ENCODE results near the gene KRTAP9-7.
"Not testable (repeated sequence)": the region's sequence is repeated elsewhere in the genome, so short reads cannot be mapped to it uniquely, and the experiment has no call there.

The KRTAP9-7 gene

DNA sequence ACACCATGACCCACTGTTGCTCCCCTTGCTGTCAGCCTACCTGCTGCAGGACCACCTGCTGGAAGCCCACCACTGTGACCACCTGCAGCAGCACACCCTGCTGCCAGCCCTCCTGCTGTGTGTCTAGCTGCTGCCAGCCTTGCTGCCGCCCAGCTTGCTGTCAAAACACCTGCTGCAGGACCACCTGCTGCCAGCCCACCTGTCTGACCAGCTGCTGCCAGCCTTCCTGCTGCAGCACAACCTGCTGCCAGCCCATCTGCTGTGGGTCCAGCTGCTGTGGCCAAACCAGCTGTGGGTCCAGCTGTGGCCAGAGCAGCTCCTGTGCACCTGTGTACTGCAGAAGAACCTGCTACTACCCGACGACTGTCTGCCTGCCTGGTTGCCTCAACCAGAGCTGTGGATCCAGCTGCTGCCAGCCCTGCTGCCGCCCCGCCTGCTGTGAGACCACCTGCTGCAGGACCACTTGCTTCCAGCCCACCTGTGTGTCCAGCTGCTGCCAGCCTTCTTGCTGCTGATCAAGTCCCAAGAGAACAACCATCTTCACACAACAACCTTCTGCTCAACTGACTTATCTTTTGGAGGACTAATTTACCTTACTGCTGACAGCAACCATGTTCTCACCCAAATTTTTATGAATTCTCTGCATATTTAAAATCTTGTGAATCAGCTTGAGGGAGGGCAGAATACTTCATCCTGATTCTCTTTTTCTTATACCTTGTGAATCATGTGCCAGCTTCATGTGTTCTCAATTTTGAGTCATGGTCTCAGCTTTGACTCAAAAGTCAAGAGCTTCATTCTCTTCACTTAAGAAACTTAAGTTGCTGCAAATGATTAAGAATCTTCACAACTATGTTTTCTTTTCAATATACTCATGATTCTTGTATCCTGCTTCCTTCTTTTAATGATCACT is 19.9 kb upstream of the KRTAP9-7 start, which contains the start of gene KRTAP9-9:
Gene KRTAP9-9, plus strand, starts transcription at position 4 of the 910 bp plus-strand sequence.
- H3K4me3 ChIP-seq (ENCODE audit: low read length); H3K36me3 ChIP-seq (ENCODE audit: insufficient read depth, low read length); H2AFZ ChIP-seq (ENCODE audit: low read depth, low read length); H3K9me3 ChIP-seq (ENCODE audit: low read length); H3K4me1 ChIP-seq (ENCODE audit: insufficient read depth, low read length); H3K27me3 ChIP-seq (ENCODE audit: insufficient read depth, low read length): not testable (repeated sequence)

DNA sequence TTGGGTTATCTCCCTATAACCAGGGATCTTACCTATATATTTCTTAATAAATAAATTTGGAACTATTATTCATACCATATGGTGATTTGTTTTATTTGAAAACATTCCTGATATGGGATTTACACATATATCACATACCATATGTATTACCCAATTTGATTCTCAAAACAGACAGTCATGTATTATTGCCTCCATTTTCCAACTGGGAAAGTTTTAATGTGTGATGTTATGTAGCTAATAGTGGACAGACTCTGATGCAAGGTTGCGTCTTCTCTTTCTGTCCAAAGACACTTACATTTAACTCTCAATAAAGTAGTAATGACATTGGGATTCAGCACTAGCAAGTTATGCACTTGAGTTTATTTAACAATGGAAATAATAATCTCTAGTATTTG is 19.2 kb upstream of the KRTAP9-7 start:
- Histone ChIP-seq H3K36me3 (ENCODE audit: insufficient read depth, low read length) (no peaks in the 10 kb centered on the region), H3K27me3 (ENCODE audit: insufficient read depth, low read length) (no peaks in the 10 kb centered on the region), H3K4me1 (ENCODE audit: insufficient read depth, low read length) (no peaks in the 10 kb centered on the region), H3K4me3 (ENCODE audit: low read length) (no peak overlapping the region), H2AFZ (ENCODE audit: low read depth, low read length) (no peak overlapping the region), H3K9me3 (ENCODE audit: low read length) (no peaks in the 10 kb centered on the region)

- no peaks in the 10 kb centered on the region for H3K9me3 ChIP-seq (ENCODE audit: low read length)
- no peaks in the 10 kb centered on the region for H3K36me3 ChIP-seq (ENCODE audit: insufficient read depth, low read length)
- no peaks in the 10 kb centered on the region for H3K27me3 ChIP-seq (ENCODE audit: insufficient read depth, low read length)
- H3K4me1 ChIP-seq (ENCODE audit: insufficient read depth, low read length): no peaks in the 10 kb centered on the region
- H3K4me3 ChIP-seq (ENCODE audit: low read length): no peak overlapping the region
- no peak overlapping the region for H2AFZ ChIP-seq (ENCODE audit: low read depth, low read length)
These were observed 17.1 kb upstream of the KRTAP9-7 start for GRCh38 chr17:41258406-41258805.

DNA sequence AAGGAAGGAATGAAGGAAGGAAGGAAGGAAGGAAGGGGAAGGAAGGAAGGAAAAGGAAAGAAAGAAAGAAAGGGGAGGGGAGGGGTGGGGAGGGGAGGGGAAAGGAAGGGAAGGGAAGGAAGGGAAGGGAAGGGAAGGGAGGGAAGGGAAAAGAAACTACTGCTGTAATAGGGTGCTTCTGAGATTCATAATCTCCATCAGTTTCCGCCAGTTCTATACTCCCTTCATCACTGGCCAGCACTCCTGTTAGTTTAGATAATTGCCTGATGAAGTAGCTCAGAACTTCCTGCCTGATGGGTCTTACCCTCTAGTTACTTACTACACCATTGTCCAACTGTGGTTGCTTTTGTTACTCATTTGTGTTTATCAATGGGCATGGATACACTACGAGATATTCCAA is 12.3 kb upstream of the KRTAP9-7 start:
- Histone ChIP-seq H2AFZ (ENCODE audit: low read depth, low read length) (no peak overlapping the region), H3K9me3 (ENCODE audit: low read length) (no peaks in the 10 kb centered on the region), H3K4me3 (ENCODE audit: low read length) (no peak overlapping the region), H3K36me3 (ENCODE audit: insufficient read depth, low read length) (no peaks in the 10 kb centered on the region), H3K4me1 (ENCODE audit: insufficient read depth, low read length) (no peaks in the 10 kb centered on the region), H3K27me3 (ENCODE audit: insufficient read depth, low read length) (no peaks in the 10 kb centered on the region)

DNA sequence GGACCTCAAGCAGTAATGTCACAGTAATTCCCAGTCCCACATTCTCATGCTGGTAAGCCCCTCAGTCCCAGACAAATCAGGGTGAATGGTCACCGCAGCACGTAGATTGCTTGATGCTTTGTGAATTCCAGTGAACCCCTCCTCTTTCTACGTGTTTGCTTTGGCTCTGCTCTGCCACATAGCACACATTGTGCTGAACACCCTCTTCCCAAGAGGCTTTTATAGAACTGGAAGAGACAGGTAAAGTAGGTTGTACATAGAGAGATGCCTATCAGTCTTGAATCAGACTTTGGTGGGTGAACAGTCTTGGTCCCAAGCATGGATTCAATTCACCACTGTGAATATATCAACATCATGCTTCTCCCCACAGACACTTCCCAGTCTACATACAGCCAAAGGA is 10.9 kb upstream of the KRTAP9-7 start:
- no peaks in the 10 kb centered on the region for H3K4me1 ChIP-seq (ENCODE audit: insufficient read depth, low read length)
- no peak overlapping the region for H2AFZ ChIP-seq (ENCODE audit: low read depth, low read length)
- H3K9me3 ChIP-seq (ENCODE audit: low read length): no peaks in the 10 kb centered on the region
- H3K4me3 ChIP-seq (ENCODE audit: low read length): no peak overlapping the region
- H3K36me3 ChIP-seq (ENCODE audit: insufficient read depth, low read length): no peaks in the 10 kb centered on the region
- H3K27me3 ChIP-seq (ENCODE audit: insufficient read depth, low read length): no peaks in the 10 kb centered on the region

DNA sequence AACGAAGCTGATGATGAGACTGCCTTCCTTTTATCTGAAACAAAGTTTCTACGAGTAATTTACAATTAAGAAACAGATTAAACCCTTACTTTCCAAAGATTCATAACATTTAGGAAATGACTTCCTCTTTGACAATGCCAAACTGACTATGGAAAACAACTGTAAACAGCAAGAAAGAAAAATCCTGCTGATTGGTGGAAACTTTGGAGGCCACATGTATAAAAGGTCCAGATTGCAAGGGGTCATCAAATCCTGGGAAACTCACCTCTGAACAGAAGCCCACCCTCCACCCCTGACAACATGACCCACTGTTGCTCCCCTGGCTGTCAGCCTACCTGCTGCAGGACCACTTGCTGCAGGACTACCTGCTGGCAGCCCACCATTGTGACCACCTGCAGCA is 10.4 kb upstream of the KRTAP9-7 start, which contains the start of gene KRTAP9-6:
Gene KRTAP9-6, plus strand, starts transcription at position 301 of the 400 bp plus-strand sequence. Its CDS starts 0 bp downstream, at position 301.
- Histone ChIP-seq H3K36me3 (ENCODE audit: insufficient read depth, low read length) (no peaks in the 10 kb centered on the region), H3K27me3 (ENCODE audit: insufficient read depth, low read length) (no peaks in the 10 kb centered on the region), H3K4me1 (ENCODE audit: insufficient read depth, low read length) (no peaks in the 10 kb centered on the region), H3K9me3 (ENCODE audit: low read length) (no peaks in the 10 kb centered on the region), H2AFZ (ENCODE audit: low read depth, low read length) (no peak within 1 kb of the TSS), H3K4me3 (ENCODE audit: low read length) (no peak within 1 kb of the TSS)

DNA sequence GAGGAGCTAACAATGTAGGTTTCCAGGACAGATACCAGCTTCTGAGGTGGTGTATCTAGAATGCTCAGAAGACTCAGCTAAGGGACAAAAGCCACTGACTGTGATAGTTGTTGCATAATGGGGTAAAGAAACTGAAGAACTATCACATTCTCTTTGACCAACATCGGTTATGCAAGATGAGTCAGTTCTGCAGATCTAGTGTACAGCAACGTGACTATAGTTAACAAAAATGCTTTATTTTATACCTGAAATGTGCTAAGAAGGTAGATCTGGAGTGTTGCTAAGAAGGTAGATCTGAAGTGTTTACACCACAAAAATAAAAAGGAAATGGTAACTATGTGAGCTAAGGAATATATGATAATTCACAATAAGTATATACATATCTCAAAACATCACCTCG is 7.8 kb upstream of the KRTAP9-7 start:
- Histone ChIP-seq H3K4me3 (ENCODE audit: low read length) (no peak overlapping the region), H3K36me3 (ENCODE audit: insufficient read depth, low read length) (no peaks in the 10 kb centered on the region), H2AFZ (ENCODE audit: low read depth, low read length) (no peak overlapping the region), H3K9me3 (ENCODE audit: low read length) (no peaks in the 10 kb centered on the region), H3K4me1 (ENCODE audit: insufficient read depth, low read length) (no peaks in the 10 kb centered on the region), H3K27me3 (ENCODE audit: insufficient read depth, low read length) (no peaks in the 10 kb centered on the region)

GRCh38 chr17:41271323-41271722 is 4.2 kb upstream of the KRTAP9-7 start:
- H2AFZ ChIP-seq (ENCODE audit: low read depth, low read length); H3K27me3 ChIP-seq (ENCODE audit: insufficient read depth, low read length): not testable (repeated sequence)

GRCh38 chr17:41271858-41272257 is 3.6 kb upstream of the KRTAP9-7 start:
- Histone ChIP-seq H2AFZ (ENCODE audit: low read depth, low read length) (no peak overlapping the region), H3K27me3 (ENCODE audit: insufficient read depth, low read length) (no peaks in the 10 kb centered on the region), H3K36me3 (ENCODE audit: insufficient read depth, low read length) (no peaks in the 10 kb centered on the region), H3K9me3 (ENCODE audit: low read length) (no peaks in the 10 kb centered on the region), H3K4me3 (ENCODE audit: low read length) (no peak overlapping the region), H3K4me1 (ENCODE audit: insufficient read depth, low read length) (no peaks in the 10 kb centered on the region)

More at GRCh38 chr17:41271323-41271722, 4.2 kb upstream of the KRTAP9-7 start:
- H3K36me3 ChIP-seq (ENCODE audit: insufficient read depth, low read length); H3K4me1 ChIP-seq (ENCODE audit: insufficient read depth, low read length); H3K4me3 ChIP-seq (ENCODE audit: low read length); H3K9me3 ChIP-seq (ENCODE audit: low read length): not testable (repeated sequence)

GRCh38 chr17:41278176-41278955 is 2.9 kb downstream of the KRTAP9-7 start:
- H3K4me3 ChIP-seq (ENCODE audit: low read length): no peak overlapping the region
- no peaks in the 10 kb centered on the region for H3K9me3 ChIP-seq (ENCODE audit: low read length)
- H3K27me3 ChIP-seq (ENCODE audit: insufficient read depth, low read length): no peaks in the 10 kb centered on the region
- H2AFZ ChIP-seq (ENCODE audit: low read depth, low read length): no peak overlapping the region
- no peaks in the 10 kb centered on the region for H3K4me1 ChIP-seq (ENCODE audit: insufficient read depth, low read length)
- no peaks in the 10 kb centered on the region for H3K36me3 ChIP-seq (ENCODE audit: insufficient read depth, low read length)

DNA sequence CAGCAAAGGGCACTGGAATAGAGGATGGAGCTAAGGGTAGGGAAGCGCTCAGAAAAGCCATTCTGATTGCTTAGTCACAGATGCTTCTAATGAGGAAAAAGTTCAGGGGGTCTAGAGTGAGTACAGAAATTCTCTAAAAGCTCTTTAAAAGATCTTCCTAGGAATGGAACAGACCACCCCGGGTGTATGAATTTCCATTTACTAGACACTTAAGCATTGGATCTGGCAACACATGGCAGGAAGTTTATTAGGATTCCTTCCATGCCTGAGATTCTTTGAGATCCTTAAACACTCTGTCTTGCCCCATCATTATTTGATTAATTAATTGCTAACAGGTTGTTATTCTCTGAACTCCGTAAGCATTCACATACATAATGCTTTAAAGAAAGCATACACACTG is 8.5 kb downstream of the KRTAP9-7 start:
- Histone ChIP-seq H3K36me3 (ENCODE audit: insufficient read depth, low read length) (no peaks in the 10 kb centered on the region), H3K27me3 (ENCODE audit: insufficient read depth, low read length) (no peaks in the 10 kb centered on the region), H3K4me3 (ENCODE audit: low read length) (no peak overlapping the region), H3K4me1 (ENCODE audit: insufficient read depth, low read length) (no peaks in the 10 kb centered on the region), H3K9me3 (ENCODE audit: low read length) (no peaks in the 10 kb centered on the region), H2AFZ (ENCODE audit: low read depth, low read length) (no peak overlapping the region)

GRCh38 chr17:41284546-41284945 is 9.0 kb downstream of the KRTAP9-7 start:
- Histone ChIP-seq H3K4me3 (ENCODE audit: low read length) (no peak overlapping the region), H2AFZ (ENCODE audit: low read depth, low read length) (no peak overlapping the region), H3K36me3 (ENCODE audit: insufficient read depth, low read length) (no peaks in the 10 kb centered on the region), H3K4me1 (ENCODE audit: insufficient read depth, low read length) (no peaks in the 10 kb centered on the region), H3K27me3 (ENCODE audit: insufficient read depth, low read length) (no peaks in the 10 kb centered on the region), H3K9me3 (ENCODE audit: low read length) (no peaks in the 10 kb centered on the region)

DNA sequence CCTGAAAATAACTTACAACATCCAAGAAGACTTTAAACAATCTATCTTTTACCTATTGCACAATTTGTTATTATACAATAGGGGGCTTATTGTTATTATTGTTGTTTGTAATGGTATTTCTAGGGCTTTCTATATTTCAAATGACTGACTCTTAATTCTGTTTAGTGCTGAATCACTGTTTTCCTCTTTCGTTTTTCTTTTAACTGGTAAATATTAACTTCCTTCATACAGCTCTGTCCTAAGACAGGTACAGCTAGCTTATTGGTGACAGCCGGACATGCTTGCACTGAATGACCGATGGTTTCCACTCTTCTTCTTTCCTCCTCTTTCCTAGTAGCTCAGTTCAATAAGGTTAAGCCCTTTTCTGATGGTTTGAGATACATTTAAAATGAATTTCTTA is 11.6 kb downstream of the KRTAP9-7 start:
- no peak overlapping the region for H2AFZ ChIP-seq (ENCODE audit: low read depth, low read length)
- no peaks in the 10 kb centered on the region for H3K4me1 ChIP-seq (ENCODE audit: insufficient read depth, low read length)
- no peaks in the 10 kb centered on the region for H3K27me3 ChIP-seq (ENCODE audit: insufficient read depth, low read length)
- H3K4me3 ChIP-seq (ENCODE audit: low read length): no peak overlapping the region
- no peaks in the 10 kb centered on the region for H3K36me3 ChIP-seq (ENCODE audit: insufficient read depth, low read length)
- H3K9me3 ChIP-seq (ENCODE audit: low read length): no peaks in the 10 kb centered on the region

Measured in neuron (in vitro differentiated cells).